ENCODE measurements around the gene STKLD1. TPM values are rescaled to one million over a fixed set of nuclear protein-coding genes. Genes with fewer than 3 reads are reported as not detected.

STKLD1 gene
- total RNA-seq, 1 donor from 2014 or later: 0.64 TPM

GRCh38 chr9:133368249-133368881 is 7.8 kb upstream of the STKLD1 start:
- no peak for DNase-seq (ENCODE audit: low spot score)
- no peak overlapping the region for H3K4me3 Mint-ChIP-seq (ENCODE audit: unreplicated experiment)
- TF ChIP-seq CTCF (IDR thresholded peaks at IDR 0.05; ENCODE audit: unreplicated experiment): no peak
- H3K36me3 Mint-ChIP-seq (ENCODE audit: low read depth, unreplicated experiment): peaks cover 33% of the 10 kb centered on the region
- H3K4me1 Mint-ChIP-seq (ENCODE audit: unreplicated experiment): no peaks in the 10 kb centered on the region
- H3K27me3 Mint-ChIP-seq (ENCODE audit: unreplicated experiment): peaks cover 7% of the 10 kb centered on the region
- no peaks in the 10 kb centered on the region for H3K9me3 Mint-ChIP-seq (ENCODE audit: unreplicated experiment)
- no peak overlapping the region for H3K27ac Mint-ChIP-seq (ENCODE audit: unreplicated experiment)

- TF ChIP-seq CTCF (IDR thresholded peaks at IDR 0.05; ENCODE audit: unreplicated experiment): no peak
- no peak overlapping the region for H3K4me3 Mint-ChIP-seq (ENCODE audit: unreplicated experiment)
- H3K27ac Mint-ChIP-seq (ENCODE audit: unreplicated experiment): no peak overlapping the region
- H3K9me3 Mint-ChIP-seq (ENCODE audit: unreplicated experiment): no peaks in the 10 kb centered on the region
- peaks cover 25% of the 10 kb centered on the region for H3K36me3 Mint-ChIP-seq (ENCODE audit: low read depth, unreplicated experiment)
- H3K27me3 Mint-ChIP-seq (ENCODE audit: unreplicated experiment): peaks cover 6% of the 10 kb centered on the region
- DNase-seq (ENCODE audit: low spot score): no peak
- H3K4me1 Mint-ChIP-seq (ENCODE audit: unreplicated experiment): peaks cover under 1% of the 10 kb centered on the region
Measured at GRCh38 chr9:133369422-133369821, 6.7 kb upstream of the STKLD1 start.

- TF ChIP-seq CTCF (IDR thresholded peaks at IDR 0.05; ENCODE audit: unreplicated experiment): no peak
- Mint-ChIP-seq H3K9me3 (ENCODE audit: unreplicated experiment) (no peaks in the 10 kb centered on the region), H3K4me1 (ENCODE audit: unreplicated experiment) (peaks cover 5% of the 10 kb centered on the region), H3K27me3 (ENCODE audit: unreplicated experiment) (peaks cover 11% of the 10 kb centered on the region), H3K36me3 (ENCODE audit: low read depth, unreplicated experiment) (peaks cover 25% of the 10 kb centered on the region), H3K4me3 (ENCODE audit: unreplicated experiment) (no peak overlapping the region), H3K27ac (ENCODE audit: unreplicated experiment) (no peak overlapping the region)
- no peak for DNase-seq (ENCODE audit: low spot score)
Measured at GRCh38 chr9:133369933-133370332, 6.2 kb upstream of the STKLD1 start.

GRCh38 chr9:133370685-133371084 is 5.5 kb upstream of the STKLD1 start:
- H3K4me1 Mint-ChIP-seq (ENCODE audit: unreplicated experiment): peaks cover 8% of the 10 kb centered on the region
- H3K36me3 Mint-ChIP-seq (ENCODE audit: low read depth, unreplicated experiment): peaks cover 23% of the 10 kb centered on the region
- no peak for DNase-seq (ENCODE audit: low spot score)
- H3K27me3 Mint-ChIP-seq (ENCODE audit: unreplicated experiment): peaks cover 14% of the 10 kb centered on the region
- no peaks in the 10 kb centered on the region for H3K9me3 Mint-ChIP-seq (ENCODE audit: unreplicated experiment)
- H3K27ac Mint-ChIP-seq (ENCODE audit: unreplicated experiment): peak overlapping the region; percentile 58
- TF ChIP-seq CTCF (IDR thresholded peaks at IDR 0.05; ENCODE audit: unreplicated experiment): no peak
- no peak overlapping the region for H3K4me3 Mint-ChIP-seq (ENCODE audit: unreplicated experiment)

- no peak for TF ChIP-seq CTCF (IDR thresholded peaks at IDR 0.05; ENCODE audit: unreplicated experiment)
- Mint-ChIP-seq H3K4me3 (ENCODE audit: unreplicated experiment) (no peak overlapping the region), H3K36me3 (ENCODE audit: low read depth, unreplicated experiment) (peaks cover 19% of the 10 kb centered on the region), H3K27me3 (ENCODE audit: unreplicated experiment) (peaks cover 14% of the 10 kb centered on the region), H3K4me1 (ENCODE audit: unreplicated experiment) (peaks cover 8% of the 10 kb centered on the region), H3K9me3 (ENCODE audit: unreplicated experiment) (no peaks in the 10 kb centered on the region), H3K27ac (ENCODE audit: unreplicated experiment) (peak overlapping the region; percentile 58)
- DNase-seq (ENCODE audit: low spot score): no peak
Measured at GRCh38 chr9:133371261-133371711, 4.9 kb upstream of the STKLD1 start.

All from endothelial cell (in vitro differentiated cells).